Measurements from ENCODE around the gene F8.
"Not testable (repeated sequence)": the region's sequence is repeated elsewhere in the genome, so short reads cannot be mapped to it uniquely, and the experiment has no call there.

F8 gene

GRCh38 chrX:154850957-154851611 lies 171.4 kb downstream of the F8 start:
- no peak for TF ChIP-seq Cebpa-rat (IDR thresholded peaks at IDR 0.05)
- Histone ChIP-seq H3K27ac (no peak overlapping the region), H3K9ac (no peak overlapping the region), H3K4me2 (no peak overlapping the region), H3K4me3 (no peak overlapping the region), H4K20me1 (no peaks in the 10 kb centered on the region), H3K4me1 (no peaks in the 10 kb centered on the region), H3K36me3 (no peaks in the 10 kb centered on the region), H3K27me3 (peaks cover 24% of the 10 kb centered on the region), H3K9me3 (peaks cover 23% of the 10 kb centered on the region)

- no peaks in the 10 kb centered on the region for H3K4me1 ChIP-seq
- no peak overlapping the region for H3K27ac ChIP-seq
- H3K36me3 ChIP-seq: no peaks in the 10 kb centered on the region
- no peak overlapping the region for H3K4me2 ChIP-seq
- H4K20me1 ChIP-seq: no peaks in the 10 kb centered on the region
- no peak overlapping the region for H3K4me3 ChIP-seq
- no peaks in the 10 kb centered on the region for H3K9me3 ChIP-seq
- no peak for TF ChIP-seq Cebpa-rat (IDR thresholded peaks at IDR 0.05)
- H3K9ac ChIP-seq: no peak overlapping the region
- peaks cover 20% of the 10 kb centered on the region for H3K27me3 ChIP-seq
These were observed 181.7 kb downstream of the F8 start for GRCh38 chrX:154840856-154841255.

GRCh38 chrX:154836163-154836562 lies 186.4 kb downstream of the F8 start:
- no peak overlapping the region for H3K27ac ChIP-seq
- H3K27me3 ChIP-seq: peaks cover 56% of the 10 kb centered on the region
- H3K4me3 ChIP-seq: no peak overlapping the region
- H3K36me3 ChIP-seq: no peaks in the 10 kb centered on the region
- H3K4me2 ChIP-seq: no peak overlapping the region
- no peak overlapping the region for H3K9ac ChIP-seq
- no peaks in the 10 kb centered on the region for H3K9me3 ChIP-seq
- no peaks in the 10 kb centered on the region for H3K4me1 ChIP-seq
- TF ChIP-seq Cebpa-rat (IDR thresholded peaks at IDR 0.05): no peak
- H4K20me1 ChIP-seq: no peaks in the 10 kb centered on the region

- H3K4me1 ChIP-seq: no peaks in the 10 kb centered on the region
- H3K36me3 ChIP-seq: no peaks in the 10 kb centered on the region
- no peak within 1 kb of the TSS for H3K9ac ChIP-seq
- H3K4me3 ChIP-seq: no peak within 1 kb of the TSS
- H3K4me2 ChIP-seq: no peak within 1 kb of the TSS
- no peaks in the 10 kb centered on the region for H4K20me1 ChIP-seq
- no peak for TF ChIP-seq Cebpa-rat (IDR thresholded peaks at IDR 0.05)
- H3K27me3 ChIP-seq: peaks cover 71% of the 10 kb centered on the region
- no peak within 1 kb of the TSS for H3K27ac ChIP-seq
- no peaks in the 10 kb centered on the region for H3K9me3 ChIP-seq
These were observed 188.0 kb downstream of the F8 start, which contains the start of gene SMIM9 for GRCh38 chrX:154834562-154834961. TSS of gene SMIM9 (minus strand) at chrX:154834662. CDS start at chrX:154830856, 3,806 bp downstream.

DNA sequence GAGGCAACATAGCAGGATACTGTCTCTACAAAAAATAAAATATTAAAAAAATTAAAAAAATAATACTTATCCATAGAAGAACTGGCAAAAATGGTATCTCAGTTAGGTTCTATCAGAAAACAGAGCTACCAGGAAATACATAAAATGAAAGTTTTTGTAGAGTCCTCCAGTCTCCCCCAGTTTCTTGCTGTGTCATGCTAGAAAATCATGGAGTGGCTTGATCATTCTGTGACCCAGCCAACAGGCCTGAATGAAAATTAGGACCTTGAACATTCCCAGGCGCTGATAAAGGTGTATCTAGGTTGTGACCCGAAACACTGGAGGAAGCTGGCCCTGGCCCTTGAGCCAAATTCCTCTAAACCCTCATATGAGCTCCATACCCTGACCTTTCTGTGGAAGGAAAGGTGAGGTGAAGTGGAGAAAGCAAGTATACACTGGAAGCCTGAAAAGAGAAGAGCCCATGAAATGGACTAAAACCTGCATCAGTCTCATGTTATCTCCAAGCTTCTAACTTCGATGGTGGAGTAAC lies 188.7 kb downstream of the F8 start:
- H3K9ac ChIP-seq: no peak overlapping the region
- no peaks in the 10 kb centered on the region for H4K20me1 ChIP-seq
- H3K4me3 ChIP-seq: no peak overlapping the region
- no peaks in the 10 kb centered on the region for H3K36me3 ChIP-seq
- no peak overlapping the region for H3K4me2 ChIP-seq
- no peak for TF ChIP-seq Cebpa-rat (IDR thresholded peaks at IDR 0.05)
- peaks cover 76% of the 10 kb centered on the region for H3K27me3 ChIP-seq
- H3K9me3 ChIP-seq: no peaks in the 10 kb centered on the region
- H3K27ac ChIP-seq: no peak overlapping the region
- no peaks in the 10 kb centered on the region for H3K4me1 ChIP-seq

- H3K9me3 ChIP-seq: no peaks in the 10 kb centered on the region
- H3K27ac ChIP-seq: no peak overlapping the region
- peaks cover 9% of the 10 kb centered on the region for H3K4me1 ChIP-seq
- no peak overlapping the region for H3K4me3 ChIP-seq
- no peaks in the 10 kb centered on the region for H4K20me1 ChIP-seq
- H3K9ac ChIP-seq: no peak overlapping the region
- no peaks in the 10 kb centered on the region for H3K36me3 ChIP-seq
- H3K27me3 ChIP-seq: peaks cover 74% of the 10 kb centered on the region
- TF ChIP-seq Cebpa-rat (IDR thresholded peaks at IDR 0.05): no peak
- no peak overlapping the region for H3K4me2 ChIP-seq
These were observed 192.5 kb downstream of the F8 start for GRCh38 chrX:154829926-154830442.

DNA sequence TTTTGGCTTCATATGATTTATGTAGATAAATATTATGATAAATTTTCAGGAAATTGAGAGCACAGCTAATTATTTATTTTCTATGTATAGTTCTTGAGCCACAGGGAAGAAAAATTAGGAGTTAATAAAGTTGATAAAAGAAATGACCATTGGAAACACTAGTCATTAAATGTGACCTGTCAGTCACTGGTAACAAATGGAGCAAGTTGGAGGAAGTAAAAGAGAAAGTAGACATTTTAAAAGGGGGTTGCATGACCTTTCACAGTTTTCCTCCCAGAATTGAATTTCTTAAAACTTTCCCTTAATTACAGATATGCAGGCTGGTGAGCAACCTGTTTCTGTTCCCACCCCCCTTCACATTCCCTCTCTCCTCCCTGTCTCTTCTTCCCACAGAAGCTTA lies 193.4 kb downstream of the F8 start:
- no peaks in the 10 kb centered on the region for H3K9me3 ChIP-seq
- H3K4me2 ChIP-seq: no peak overlapping the region
- no peak for TF ChIP-seq Cebpa-rat (IDR thresholded peaks at IDR 0.05)
- no peak overlapping the region for H3K9ac ChIP-seq
- H3K4me3 ChIP-seq: no peak overlapping the region
- H4K20me1 ChIP-seq: no peaks in the 10 kb centered on the region
- H3K27me3 ChIP-seq: peaks cover 69% of the 10 kb centered on the region
- H3K27ac ChIP-seq: no peak overlapping the region
- H3K36me3 ChIP-seq: no peaks in the 10 kb centered on the region
- H3K4me1 ChIP-seq: peaks cover 9% of the 10 kb centered on the region

- H3K9me3 ChIP-seq: no peaks in the 10 kb centered on the region
- peaks cover 9% of the 10 kb centered on the region for H3K4me1 ChIP-seq
- no peaks in the 10 kb centered on the region for H4K20me1 ChIP-seq
- H3K4me2 ChIP-seq: 0 out of 2 replicates have a peak overlapping the region, but pooled peaks have one; percentile 45
- H3K36me3 ChIP-seq: no peaks in the 10 kb centered on the region
- no peak overlapping the region for H3K4me3 ChIP-seq
- no peak overlapping the region for H3K27ac ChIP-seq
- H3K27me3 ChIP-seq: peaks cover 61% of the 10 kb centered on the region
- TF ChIP-seq Cebpa-rat (IDR thresholded peaks at IDR 0.05): no peak
- no peak overlapping the region for H3K9ac ChIP-seq
These were observed 194.5 kb downstream of the F8 start for GRCh38 chrX:154828016-154828408.

- peaks cover 9% of the 10 kb centered on the region for H3K4me1 ChIP-seq
- H3K4me2 ChIP-seq: peak overlapping the region; percentile 45; the same call in 1 of the 2 replicates
- no peak overlapping the region for H3K4me3 ChIP-seq
- H3K27me3 ChIP-seq: peaks cover 62% of the 10 kb centered on the region
- H3K27ac ChIP-seq: no peak overlapping the region
- H3K9ac ChIP-seq: no peak overlapping the region
- TF ChIP-seq Cebpa-rat (IDR thresholded peaks at IDR 0.05): no peak
- H3K9me3 ChIP-seq: no peaks in the 10 kb centered on the region
- no peaks in the 10 kb centered on the region for H3K36me3 ChIP-seq
- H4K20me1 ChIP-seq: no peaks in the 10 kb centered on the region
These were observed 195.1 kb downstream of the F8 start for GRCh38 chrX:154827194-154828015.

- H3K27ac ChIP-seq, H3K4me1 ChIP-seq, H3K36me3 ChIP-seq, H3K9ac ChIP-seq, H3K4me3 ChIP-seq, H3K4me2 ChIP-seq, H4K20me1 ChIP-seq, H3K9me3 ChIP-seq: not testable (repeated sequence)
- peaks cover 63% of the 10 kb centered on the region for H3K27me3 ChIP-seq
These were observed 196.9 kb downstream of the F8 start for GRCh38 chrX:154825586-154825985.
